ENCODE measurements around the gene CRACDL.

DNA sequence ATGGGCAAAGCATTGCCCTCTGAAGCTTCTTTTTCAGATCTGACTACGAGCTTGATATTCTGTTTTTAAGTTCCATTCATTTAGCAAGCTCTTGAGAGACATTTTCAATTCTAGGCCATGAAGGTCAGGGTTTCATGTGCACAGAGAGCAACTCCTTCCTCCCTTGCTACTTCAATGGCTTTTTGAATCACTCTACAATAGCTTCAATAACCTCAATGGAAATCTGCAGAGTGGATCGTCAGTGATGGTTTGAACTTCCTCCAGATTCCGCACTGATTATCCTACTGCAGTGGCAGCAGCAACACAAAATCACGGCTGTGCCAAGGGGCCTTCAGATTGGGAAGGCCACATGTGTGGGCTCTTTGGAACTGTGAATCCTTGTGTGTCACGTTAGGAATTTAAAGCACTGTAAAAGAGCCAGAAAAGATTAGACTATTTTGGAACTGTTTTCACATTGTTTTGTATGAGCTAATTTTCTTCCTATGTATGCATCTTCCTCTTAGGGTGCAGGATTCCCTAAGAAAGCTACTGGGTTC is 116.7 kb downstream of the CRACDL start:
- TF ChIP-seq, protein P1, sequence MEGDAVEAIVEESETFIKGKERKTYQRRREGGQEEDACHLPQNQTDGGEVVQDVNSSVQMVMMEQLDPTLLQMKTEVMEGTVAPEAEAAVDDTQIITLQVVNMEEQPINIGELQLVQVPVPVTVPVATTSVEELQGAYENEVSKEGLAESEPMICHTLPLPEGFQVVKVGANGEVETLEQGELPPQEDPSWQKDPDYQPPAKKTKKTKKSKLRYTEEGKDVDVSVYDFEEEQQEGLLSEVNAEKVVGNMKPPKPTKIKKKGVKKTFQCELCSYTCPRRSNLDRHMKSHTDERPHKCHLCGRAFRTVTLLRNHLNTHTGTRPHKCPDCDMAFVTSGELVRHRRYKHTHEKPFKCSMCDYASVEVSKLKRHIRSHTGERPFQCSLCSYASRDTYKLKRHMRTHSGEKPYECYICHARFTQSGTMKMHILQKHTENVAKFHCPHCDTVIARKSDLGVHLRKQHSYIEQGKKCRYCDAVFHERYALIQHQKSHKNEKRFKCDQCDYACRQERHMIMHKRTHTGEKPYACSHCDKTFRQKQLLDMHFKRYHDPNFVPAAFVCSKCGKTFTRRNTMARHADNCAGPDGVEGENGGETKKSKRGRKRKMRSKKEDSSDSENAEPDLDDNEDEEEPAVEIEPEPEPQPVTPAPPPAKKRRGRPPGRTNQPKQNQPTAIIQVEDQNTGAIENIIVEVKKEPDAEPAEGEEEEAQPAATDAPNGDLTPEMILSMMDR (CRISPR knock-in tag; IDR thresholded peaks at IDR 0.05), result no peak
- TF ChIP-seq RARA (CRISPR knock-in tag; IDR thresholded peaks at IDR 0.05), result no peak
- TF ChIP-seq, protein P2, sequence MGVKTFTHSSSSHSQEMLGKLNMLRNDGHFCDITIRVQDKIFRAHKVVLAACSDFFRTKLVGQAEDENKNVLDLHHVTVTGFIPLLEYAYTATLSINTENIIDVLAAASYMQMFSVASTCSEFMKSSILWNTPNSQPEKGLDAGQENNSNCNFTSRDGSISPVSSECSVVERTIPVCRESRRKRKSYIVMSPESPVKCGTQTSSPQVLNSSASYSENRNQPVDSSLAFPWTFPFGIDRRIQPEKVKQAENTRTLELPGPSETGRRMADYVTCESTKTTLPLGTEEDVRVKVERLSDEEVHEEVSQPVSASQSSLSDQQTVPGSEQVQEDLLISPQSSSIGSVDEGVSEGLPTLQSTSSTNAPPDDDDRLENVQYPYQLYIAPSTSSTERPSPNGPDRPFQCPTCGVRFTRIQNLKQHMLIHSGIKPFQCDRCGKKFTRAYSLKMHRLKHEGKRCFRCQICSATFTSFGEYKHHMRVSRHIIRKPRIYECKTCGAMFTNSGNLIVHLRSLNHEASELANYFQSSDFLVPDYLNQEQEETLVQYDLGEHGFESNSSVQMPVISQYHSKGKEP (CRISPR knock-in tag; IDR thresholded peaks at IDR 0.05), result no peak
- TF ChIP-seq ARHGAP35 (CRISPR knock-in tag; IDR thresholded peaks at IDR 0.05; ENCODE audit: borderline replicate concordance), result no peak
- TF ChIP-seq, protein P3, sequence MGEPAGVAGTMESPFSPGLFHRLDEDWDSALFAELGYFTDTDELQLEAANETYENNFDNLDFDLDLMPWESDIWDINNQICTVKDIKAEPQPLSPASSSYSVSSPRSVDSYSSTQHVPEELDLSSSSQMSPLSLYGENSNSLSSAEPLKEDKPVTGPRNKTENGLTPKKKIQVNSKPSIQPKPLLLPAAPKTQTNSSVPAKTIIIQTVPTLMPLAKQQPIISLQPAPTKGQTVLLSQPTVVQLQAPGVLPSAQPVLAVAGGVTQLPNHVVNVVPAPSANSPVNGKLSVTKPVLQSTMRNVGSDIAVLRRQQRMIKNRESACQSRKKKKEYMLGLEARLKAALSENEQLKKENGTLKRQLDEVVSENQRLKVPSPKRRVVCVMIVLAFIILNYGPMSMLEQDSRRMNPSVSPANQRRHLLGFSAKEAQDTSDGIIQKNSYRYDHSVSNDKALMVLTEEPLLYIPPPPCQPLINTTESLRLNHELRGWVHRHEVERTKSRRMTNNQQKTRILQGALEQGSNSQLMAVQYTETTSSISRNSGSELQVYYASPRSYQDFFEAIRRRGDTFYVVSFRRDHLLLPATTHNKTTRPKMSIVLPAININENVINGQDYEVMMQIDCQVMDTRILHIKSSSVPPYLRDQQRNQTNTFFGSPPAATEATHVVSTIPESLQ (CRISPR knock-in tag; conservative IDR thresholded peaks at IDR 0.05), result no peak
- TF ChIP-seq, protein P4, sequence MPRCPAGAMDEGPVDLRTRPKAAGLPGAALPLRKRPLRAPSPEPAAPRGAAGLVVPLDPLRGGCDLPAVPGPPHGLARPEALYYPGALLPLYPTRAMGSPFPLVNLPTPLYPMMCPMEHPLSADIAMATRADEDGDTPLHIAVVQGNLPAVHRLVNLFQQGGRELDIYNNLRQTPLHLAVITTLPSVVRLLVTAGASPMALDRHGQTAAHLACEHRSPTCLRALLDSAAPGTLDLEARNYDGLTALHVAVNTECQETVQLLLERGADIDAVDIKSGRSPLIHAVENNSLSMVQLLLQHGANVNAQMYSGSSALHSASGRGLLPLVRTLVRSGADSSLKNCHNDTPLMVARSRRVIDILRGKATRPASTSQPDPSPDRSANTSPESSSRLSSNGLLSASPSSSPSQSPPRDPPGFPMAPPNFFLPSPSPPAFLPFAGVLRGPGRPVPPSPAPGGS (CRISPR knock-in tag; IDR thresholded peaks at IDR 0.05), result no peak
- TF ChIP-seq, protein P5, sequence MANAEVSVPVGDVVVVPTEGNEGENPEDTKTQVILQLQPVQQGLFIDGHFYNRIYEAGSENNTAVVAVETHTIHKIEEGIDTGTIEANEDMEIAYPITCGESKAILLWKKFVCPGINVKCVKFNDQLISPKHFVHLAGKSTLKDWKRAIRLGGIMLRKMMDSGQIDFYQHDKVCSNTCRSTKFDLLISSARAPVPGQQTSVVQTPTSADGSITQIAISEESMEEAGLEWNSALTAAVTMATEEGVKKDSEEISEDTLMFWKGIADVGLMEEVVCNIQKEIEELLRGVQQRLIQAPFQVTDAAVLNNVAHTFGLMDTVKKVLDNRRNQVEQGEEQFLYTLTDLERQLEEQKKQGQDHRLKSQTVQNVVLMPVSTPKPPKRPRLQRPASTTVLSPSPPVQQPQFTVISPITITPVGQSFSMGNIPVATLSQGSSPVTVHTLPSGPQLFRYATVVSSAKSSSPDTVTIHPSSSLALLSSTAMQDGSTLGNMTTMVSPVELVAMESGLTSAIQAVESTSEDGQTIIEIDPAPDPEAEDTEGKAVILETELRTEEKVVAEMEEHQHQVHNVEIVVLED (CRISPR knock-in tag; IDR thresholded peaks at IDR 0.05; ENCODE audit: borderline replicate concordance), result no peak
- TF ChIP-seq, protein P6, sequence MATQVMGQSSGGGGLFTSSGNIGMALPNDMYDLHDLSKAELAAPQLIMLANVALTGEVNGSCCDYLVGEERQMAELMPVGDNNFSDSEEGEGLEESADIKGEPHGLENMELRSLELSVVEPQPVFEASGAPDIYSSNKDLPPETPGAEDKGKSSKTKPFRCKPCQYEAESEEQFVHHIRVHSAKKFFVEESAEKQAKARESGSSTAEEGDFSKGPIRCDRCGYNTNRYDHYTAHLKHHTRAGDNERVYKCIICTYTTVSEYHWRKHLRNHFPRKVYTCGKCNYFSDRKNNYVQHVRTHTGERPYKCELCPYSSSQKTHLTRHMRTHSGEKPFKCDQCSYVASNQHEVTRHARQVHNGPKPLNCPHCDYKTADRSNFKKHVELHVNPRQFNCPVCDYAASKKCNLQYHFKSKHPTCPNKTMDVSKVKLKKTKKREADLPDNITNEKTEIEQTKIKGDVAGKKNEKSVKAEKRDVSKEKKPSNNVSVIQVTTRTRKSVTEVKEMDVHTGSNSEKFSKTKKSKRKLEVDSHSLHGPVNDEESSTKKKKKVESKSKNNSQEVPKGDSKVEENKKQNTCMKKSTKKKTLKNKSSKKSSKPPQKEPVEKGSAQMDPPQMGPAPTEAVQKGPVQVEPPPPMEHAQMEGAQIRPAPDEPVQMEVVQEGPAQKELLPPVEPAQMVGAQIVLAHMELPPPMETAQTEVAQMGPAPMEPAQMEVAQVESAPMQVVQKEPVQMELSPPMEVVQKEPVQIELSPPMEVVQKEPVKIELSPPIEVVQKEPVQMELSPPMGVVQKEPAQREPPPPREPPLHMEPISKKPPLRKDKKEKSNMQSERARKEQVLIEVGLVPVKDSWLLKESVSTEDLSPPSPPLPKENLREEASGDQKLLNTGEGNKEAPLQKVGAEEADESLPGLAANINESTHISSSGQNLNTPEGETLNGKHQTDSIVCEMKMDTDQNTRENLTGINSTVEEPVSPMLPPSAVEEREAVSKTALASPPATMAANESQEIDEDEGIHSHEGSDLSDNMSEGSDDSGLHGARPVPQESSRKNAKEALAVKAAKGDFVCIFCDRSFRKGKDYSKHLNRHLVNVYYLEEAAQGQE (IDR thresholded peaks at IDR 0.05; ENCODE audit: borderline replicate concordance in 1 of 2, low read depth in 1 of 2, low read length in 2 of 2), result no peak
